ENCODE data around the gene CKM.

- TF ChIP-seq CTCF (IDR thresholded peaks at IDR 0.05) (no peak), POLR2A (IDR thresholded peaks at IDR 0.05) (no peak), POLR2AphosphoS5 (IDR thresholded peaks at IDR 0.05) (no peak)
Measured at GRCh38 chr19:45290381-45290931, 32.2 kb downstream of the CKM start.
